Hepatocyte (in vitro differentiated cells): Measurements from ENCODE around the gene TBC1D20. TPM values are rescaled to one million over a fixed set of nuclear protein-coding genes. Genes with fewer than 3 reads are reported as not detected.

Source experiments
- DNase-seq: peaks from one replicate; pipeline ENCODE4 v3.0.0-alpha.2; 2016; ENCODE audit warnings: low spot score
- H2AFZ ChIP-seq: fragments of 200-600 bp; sonication (generic); 2 replicates; pipeline ENCODE4 v1.6.0; 2016; ENCODE audit warnings: antibody characterized with exemption, mild to moderate bottlenecking
- H3K27ac ChIP-seq: fragments of 200-600 bp; sonication (generic); 2 replicates; pipeline ENCODE4 v1.5.1; 2016; ENCODE audit warnings: mild to moderate bottlenecking
- H3K27me3 ChIP-seq: fragments of 200-600 bp; sonication (generic); 2 replicates; pipeline ENCODE4 v1.6.1; 2016
- H3K36me3 ChIP-seq: fragments of 200-600 bp; sonication (generic); replicated peaks from 2 replicates; pipeline ENCODE4 v1.5.1; 2016; ENCODE audit warnings: low read depth; ENCODE audit not compliant: insufficient read depth
- H3K4me1 ChIP-seq: fragments of 200-600 bp; sonication (generic); 2 replicates; pipeline ENCODE4 v1.5.1; 2016; ENCODE audit warnings: mild to moderate bottlenecking, moderate library complexity; ENCODE audit not compliant: insufficient read depth
- H3K4me2 ChIP-seq: fragments of 200-600 bp; sonication (generic); 2 replicates; pipeline ENCODE4 v1.6.0; 2016
- H3K4me3 ChIP-seq: fragments of 200-600 bp; sonication (generic); 2 replicates; pipeline ENCODE4 v1.5.1; 2016; ENCODE audit warnings: mild to moderate bottlenecking
- H3K79me2 ChIP-seq: fragments of 200-600 bp; sonication (generic); 2 replicates; pipeline ENCODE4 v1.6.0; 2017; ENCODE audit warnings: mild to moderate bottlenecking
- H3K9me2 ChIP-seq: fragments of 200-600 bp; sonication (generic); replicated peaks from 2 replicates; pipeline ENCODE4 v1.6.0; 2017; ENCODE audit warnings: mild to moderate bottlenecking; ENCODE audit not compliant: insufficient read depth
- H3K9me3 ChIP-seq: fragments of 200-600 bp; sonication (generic); 2 replicates; pipeline ENCODE4 v1.5.1; 2016; ENCODE audit warnings: low read depth, mild to moderate bottlenecking
- H4K20me1 ChIP-seq: fragments of 200-600 bp; sonication (generic); 2 replicates; pipeline ENCODE4 v1.6.0; 2016; ENCODE audit warnings: mild to moderate bottlenecking; ENCODE audit not compliant: insufficient read depth, poor library complexity, severe bottlenecking
- EZH2 ChIP-seq: fragments of 200-600 bp; sonication (generic); IDR thresholded peaks from 2 replicates; pipeline ENCODE4 v1.6.1; 2016; ENCODE audit warnings: antibody characterized with exemption, mild to moderate bottlenecking, borderline replicate concordance
- EZH2phosphoT487 ChIP-seq: fragments of 200-600 bp; sonication (generic); IDR thresholded peaks from one replicate; pipeline ENCODE4 v1.6.1; 2018; ENCODE audit warnings: antibody characterized with exemption, mild to moderate bottlenecking, low read depth, moderate library complexity; ENCODE audit not compliant: unreplicated experiment, severe bottlenecking
- WGBS: methylation state at CpG from one replicate; pipeline ENCODE4 v1.1.6; 2016; ENCODE audit warnings: low lambda C conversion rate; ENCODE audit errors: missing lambda C conversion rate; 5-methylcytosine and 5-hydroxymethylcytosine counted together
- polyA plus RNA-seq: library from polyadenylated mRNA; unstranded; fragments of >200 nt; fragmentation: Nextera tagmentation; extraction: Ambion mirVana; gene quantifications from 2 replicates; pipeline ENCODE4 v1.2.1, GENCODE V29; 2016
- total RNA-seq: library from RNA; depleted of rRNA; stranded (reverse); fragments of >200 nt; gene quantifications from 2 replicates; pipeline ENCODE4 v1.2.3, GENCODE V29; 2014
- TF ChIP-seq, protein P1 (sequence below): fragments of 200-600 bp; sonication (generic); IDR thresholded peaks from 2 replicates; pipeline ENCODE4 v1.5.1; 2016; ENCODE audit warnings: antibody characterized with exemption, mild to moderate bottlenecking; ENCODE audit not compliant: poor library complexity

Gene TBC1D20
- total and polyA plus RNA-seq, 2 experiments from 2014 or later, result 32.8 to 35.8 TPM

DNA sequence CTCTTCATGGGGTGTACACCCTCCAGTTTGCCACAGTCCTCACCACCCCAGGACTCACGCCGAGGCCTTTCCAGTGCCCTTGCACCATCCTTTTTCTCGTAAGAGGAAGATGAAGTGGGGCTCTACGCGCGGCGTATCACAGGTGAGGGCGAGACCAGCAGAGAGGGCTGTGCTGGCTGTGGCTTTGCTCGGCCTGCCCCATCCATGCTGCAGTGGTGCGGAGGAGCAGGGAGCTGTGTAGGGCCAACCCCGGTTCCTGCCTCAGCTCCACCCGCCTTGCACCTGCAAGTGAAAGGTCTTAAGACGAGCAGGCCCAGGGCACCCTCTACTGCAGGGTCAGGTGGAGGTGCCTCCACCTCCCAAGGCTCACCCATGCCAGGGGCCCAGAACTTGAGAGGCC is 30.1 kb downstream of the TBC1D20 start:
- WGBS, result 96% methylated on average over 13 of the region's 13 CpGs
- no peaks in the 10 kb centered on the region for H3K9me2 ChIP-seq
- H2AFZ ChIP-seq, result no peak overlapping the region
- no peaks in the 10 kb centered on the region for H3K27me3 ChIP-seq
- H3K4me1 ChIP-seq, result no peaks in the 10 kb centered on the region
- H3K4me2 ChIP-seq, result no peak overlapping the region
- H3K79me2 ChIP-seq, result no peaks in the 10 kb centered on the region
- TF ChIP-seq, protein P1, sequence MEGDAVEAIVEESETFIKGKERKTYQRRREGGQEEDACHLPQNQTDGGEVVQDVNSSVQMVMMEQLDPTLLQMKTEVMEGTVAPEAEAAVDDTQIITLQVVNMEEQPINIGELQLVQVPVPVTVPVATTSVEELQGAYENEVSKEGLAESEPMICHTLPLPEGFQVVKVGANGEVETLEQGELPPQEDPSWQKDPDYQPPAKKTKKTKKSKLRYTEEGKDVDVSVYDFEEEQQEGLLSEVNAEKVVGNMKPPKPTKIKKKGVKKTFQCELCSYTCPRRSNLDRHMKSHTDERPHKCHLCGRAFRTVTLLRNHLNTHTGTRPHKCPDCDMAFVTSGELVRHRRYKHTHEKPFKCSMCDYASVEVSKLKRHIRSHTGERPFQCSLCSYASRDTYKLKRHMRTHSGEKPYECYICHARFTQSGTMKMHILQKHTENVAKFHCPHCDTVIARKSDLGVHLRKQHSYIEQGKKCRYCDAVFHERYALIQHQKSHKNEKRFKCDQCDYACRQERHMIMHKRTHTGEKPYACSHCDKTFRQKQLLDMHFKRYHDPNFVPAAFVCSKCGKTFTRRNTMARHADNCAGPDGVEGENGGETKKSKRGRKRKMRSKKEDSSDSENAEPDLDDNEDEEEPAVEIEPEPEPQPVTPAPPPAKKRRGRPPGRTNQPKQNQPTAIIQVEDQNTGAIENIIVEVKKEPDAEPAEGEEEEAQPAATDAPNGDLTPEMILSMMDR, result no peak
- TF ChIP-seq EZH2, result no peak
- TF ChIP-seq EZH2phosphoT487, result no peak
- H4K20me1 ChIP-seq, result no peaks in the 10 kb centered on the region
- H3K4me3 ChIP-seq, result no peak overlapping the region
- no peaks in the 10 kb centered on the region for H3K36me3 ChIP-seq
- no peak overlapping the region for H3K27ac ChIP-seq
- H3K9me3 ChIP-seq, result no peaks in the 10 kb centered on the region
- DNase-seq, result no peak

DNA sequence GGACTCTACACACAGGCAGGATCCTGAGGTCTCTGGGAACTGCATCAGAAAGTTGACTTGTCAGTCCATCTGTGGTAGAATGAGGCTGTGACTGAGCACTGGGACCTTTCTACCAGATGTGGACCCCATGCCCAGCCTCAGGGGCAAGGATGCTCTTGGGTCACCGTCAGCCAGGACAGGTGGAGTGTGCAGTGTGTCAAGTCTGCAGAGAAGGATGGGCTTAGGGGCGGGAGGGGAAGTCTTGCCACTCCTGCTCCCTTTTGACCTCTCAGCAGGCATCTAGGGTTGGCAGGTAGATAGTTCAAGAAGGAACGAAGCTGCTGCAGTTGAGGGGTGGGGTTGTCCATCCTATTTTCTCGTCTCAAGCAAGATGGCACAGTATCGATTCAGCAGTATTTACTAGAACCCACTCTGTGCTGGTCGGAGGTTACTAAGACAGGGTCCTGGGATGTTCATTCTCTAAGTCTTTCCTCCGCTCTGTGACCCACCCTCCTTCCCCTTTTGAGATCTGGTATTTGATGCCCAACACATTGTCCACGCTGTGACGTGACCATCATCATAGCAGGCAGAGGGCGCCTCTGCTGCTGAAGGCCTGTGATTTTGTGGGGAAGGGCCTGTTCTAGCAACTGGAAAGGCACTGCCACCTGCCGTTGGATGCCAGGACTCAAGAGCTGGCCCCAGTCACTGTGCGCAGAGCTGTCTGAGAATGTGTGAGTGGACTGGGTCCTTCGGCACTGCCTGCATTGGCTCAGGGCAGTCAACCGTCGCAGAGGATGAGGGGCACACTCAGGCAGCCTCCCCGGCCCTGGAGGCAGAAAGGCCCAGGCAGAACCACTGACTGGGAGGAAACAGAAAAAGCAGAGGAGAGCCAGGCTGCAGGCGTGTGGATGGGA is 31.1 kb downstream of the TBC1D20 start:
- TF ChIP-seq, protein P1, result peak; percentile 67
- no peak for TF ChIP-seq EZH2
- no peaks in the 10 kb centered on the region for H3K9me3 ChIP-seq
- H3K4me3 ChIP-seq, result no peak overlapping the region
- no peak overlapping the region for H3K4me2 ChIP-seq
- no peaks in the 10 kb centered on the region for H3K9me2 ChIP-seq
- H3K36me3 ChIP-seq, result no peaks in the 10 kb centered on the region
- H3K27ac ChIP-seq, result no peak overlapping the region
- no peak overlapping the region for H2AFZ ChIP-seq
- no peaks in the 10 kb centered on the region for H3K79me2 ChIP-seq
- H3K27me3 ChIP-seq, result no peaks in the 10 kb centered on the region
- 77% methylated on average over 16 of the region's 17 CpGs for WGBS
- no peaks in the 10 kb centered on the region for H3K4me1 ChIP-seq
- H4K20me1 ChIP-seq, result no peaks in the 10 kb centered on the region
- peak; percentile 81 for DNase-seq

DNA sequence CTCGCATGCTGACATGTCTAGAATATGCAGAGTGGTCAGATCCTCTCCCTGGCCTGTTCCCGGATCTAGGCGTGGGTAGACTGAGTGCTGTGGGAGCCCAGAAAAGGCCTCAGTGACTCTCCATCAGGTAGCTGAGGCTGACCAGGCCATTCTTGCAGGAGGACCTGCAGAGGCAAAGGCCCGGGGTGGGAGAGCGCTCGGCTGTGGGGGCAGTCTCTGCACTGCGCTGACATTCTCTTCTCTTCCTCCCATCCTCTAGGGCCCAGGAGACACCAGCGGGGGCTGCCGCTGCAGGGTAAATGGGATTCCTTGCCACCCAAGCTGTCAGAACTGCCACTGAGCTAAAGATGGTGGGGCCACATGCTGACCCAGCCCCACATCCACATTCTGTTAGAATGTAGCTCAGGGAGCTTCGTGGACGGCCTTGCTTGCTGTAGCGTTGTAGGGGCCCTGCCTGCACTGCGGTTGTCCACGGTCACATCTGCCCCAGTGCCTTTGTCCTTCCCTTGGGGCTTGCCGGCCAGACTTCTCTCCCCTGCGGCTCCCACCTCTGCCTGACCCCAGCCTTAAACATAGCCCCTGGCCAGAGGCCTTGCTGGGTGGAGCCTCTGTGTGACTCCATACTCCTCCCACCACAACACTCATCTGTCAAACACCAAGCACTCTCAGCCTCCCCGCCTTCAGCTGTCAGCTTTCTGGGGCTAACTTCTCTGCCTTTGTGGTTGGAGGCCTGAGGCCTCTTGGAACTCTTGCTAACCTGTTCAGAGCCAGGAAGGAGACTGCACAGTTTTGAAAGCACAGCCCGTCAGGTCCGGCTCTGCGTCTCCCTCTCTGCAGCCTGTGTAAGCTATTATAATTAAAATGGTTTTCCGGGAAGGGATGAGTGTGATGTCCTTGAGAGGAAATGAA is 32.0 kb downstream of the TBC1D20 start:
- H3K36me3 ChIP-seq, result no peaks in the 10 kb centered on the region

More for the DNA sequence above, 32.0 kb downstream of the TBC1D20 start:
- no peaks in the 10 kb centered on the region for H3K9me3 ChIP-seq
- H3K79me2 ChIP-seq, result no peaks in the 10 kb centered on the region
- no peaks in the 10 kb centered on the region for H3K4me1 ChIP-seq
- no peak overlapping the region for H3K27ac ChIP-seq
- no peaks in the 10 kb centered on the region for H4K20me1 ChIP-seq
- no peak for TF ChIP-seq EZH2phosphoT487
- TF ChIP-seq EZH2, result no peak
- TF ChIP-seq, protein P1, result no peak
- H2AFZ ChIP-seq, result no peak overlapping the region
- no peaks in the 10 kb centered on the region for H3K27me3 ChIP-seq
- no peak overlapping the region for H3K4me2 ChIP-seq
- no peaks in the 10 kb centered on the region for H3K9me2 ChIP-seq
- DNase-seq, result no peak
- H3K4me3 ChIP-seq, result no peak overlapping the region
- 93% methylated on average over 21 of the region's 21 CpGs for whole genome bisulfite sequencing
